Dedifferentiated amniotic fluid mesenchymal stem cell (primary cell): ENCODE data around the gene NMBR.
"Not testable (repeated sequence)": the region's sequence is repeated elsewhere in the genome, so short reads cannot be mapped to it uniquely, and the experiment has no call there.

Source experiments
- DNase-seq: peaks from one replicate; pipeline ENCODE4 v3.0.0-alpha.2; 2016; ENCODE audit errors: extremely low spot score

The NMBR gene

DNA sequence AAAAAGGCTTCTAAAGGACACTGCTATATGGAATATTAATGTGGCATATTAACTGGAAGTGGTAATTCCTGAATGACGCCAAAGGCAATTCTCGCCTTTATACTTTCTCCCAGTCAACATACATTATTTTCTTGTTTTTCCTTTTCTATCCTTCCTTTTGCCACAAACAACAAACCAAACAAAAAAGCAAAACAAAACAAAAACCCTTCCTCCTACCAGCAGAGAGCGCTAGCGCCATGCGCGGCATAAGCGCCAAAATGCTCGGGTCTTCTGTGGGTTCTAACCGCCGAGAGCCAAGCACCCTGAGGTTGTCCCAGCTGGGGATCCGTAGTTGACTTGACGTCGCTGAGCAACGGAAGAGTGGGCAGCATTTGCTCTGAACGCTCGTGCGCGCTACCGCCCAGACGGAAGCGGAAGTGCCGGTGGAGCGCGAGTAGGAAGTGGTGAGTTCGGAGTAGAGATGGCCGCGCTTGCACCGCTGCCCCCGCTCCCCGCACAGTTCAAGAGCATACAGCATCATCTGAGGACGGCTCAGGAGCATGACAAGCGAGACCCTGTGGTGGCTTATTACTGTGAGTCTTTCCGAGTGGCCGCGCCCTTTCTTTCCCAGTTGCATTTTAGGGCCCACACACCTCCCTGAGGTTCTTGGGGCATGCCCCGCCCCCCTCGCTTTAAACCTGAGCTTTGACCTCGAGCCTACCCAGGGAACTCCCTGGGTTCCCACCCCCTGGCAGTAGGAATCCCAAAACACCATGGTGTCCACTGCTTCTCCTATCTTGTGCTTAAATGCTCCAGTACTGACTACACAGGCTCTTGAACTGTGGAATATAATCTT lies at the start of gene NMBR, which contains the start of gene VTA1:
Gene NMBR, minus strand, starts transcription at position 295 of the 835 bp plus-strand sequence. CDS start 58,464 bp downstream, outside the sequence.
Gene VTA1, plus strand, starts transcription at position 436 of the 835 bp plus-strand sequence. Its CDS starts 25 bp downstream, at position 461.
- peak; percentile 100 for DNase-seq

DNA sequence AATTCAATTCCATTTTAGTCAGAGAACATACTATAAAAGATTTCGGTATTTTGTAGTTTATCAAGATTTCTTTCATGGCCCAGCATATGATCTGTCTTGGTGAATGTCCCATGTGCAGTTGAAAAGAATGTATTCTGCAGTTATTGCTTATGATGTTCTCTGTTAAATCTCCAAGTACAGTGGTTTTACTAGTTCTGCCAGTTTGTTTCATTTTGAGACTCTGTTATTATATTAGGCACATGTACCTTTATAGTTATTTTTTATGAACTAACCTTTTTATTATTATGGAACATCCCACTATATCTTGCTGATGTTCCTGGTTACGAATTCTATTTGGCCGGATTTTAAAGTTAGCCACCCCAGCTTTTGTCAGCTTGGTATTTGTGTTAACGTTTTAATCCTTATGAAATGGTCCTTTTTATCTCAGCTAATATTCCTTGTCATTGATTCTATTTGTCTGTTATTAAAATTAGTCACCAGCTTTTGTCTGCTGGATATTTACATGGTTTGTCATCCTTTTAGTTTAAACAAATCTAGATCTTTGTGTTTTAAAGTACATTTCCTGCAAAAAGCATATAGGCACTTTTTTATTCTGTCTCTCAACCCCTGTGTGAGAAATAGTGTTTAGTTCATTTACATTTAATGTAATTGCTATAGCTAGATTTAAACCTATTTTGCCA lies 49.1 kb upstream of the NMBR start:
- DNase-seq, result no peak

DNA sequence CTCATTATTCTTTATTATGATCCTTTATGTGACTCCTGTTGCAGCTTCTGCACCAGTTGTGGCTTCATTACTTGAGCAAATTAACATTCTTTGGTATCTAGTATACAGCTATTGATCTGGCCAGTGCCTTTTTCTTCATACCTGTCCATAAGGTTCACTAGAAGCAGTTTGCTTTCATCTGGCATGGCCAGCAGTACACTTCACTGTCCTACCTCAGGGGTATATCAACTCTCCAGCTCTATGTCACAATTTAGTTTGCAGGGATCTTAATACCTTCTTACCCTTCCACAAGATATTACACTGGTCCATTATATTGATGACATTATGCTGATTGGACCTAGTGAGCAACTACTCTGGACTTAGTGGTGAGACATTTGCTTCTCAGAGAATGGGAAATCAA lies 46.7 kb upstream of the NMBR start:
- no peak for DNase-seq

DNA sequence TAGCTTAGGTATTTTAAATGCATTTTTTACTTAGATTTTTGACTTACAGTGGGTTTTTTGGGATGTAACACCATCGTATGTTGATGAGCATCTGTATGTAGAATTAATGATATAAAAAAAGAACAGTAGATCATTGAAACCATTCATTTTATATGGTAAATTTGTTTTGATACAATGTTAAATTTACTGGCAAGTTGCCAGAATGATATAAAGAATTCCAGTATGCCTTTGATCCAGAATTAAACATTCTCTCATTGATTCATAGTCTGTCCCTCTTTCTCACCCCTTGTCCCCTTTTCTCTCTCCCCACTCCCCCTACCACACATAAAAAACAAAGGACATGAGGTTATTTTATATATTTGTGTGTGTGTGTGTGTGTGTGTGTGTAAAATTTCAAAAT lies 45.4 kb upstream of the NMBR start:
- DNase-seq, result no peak

DNA sequence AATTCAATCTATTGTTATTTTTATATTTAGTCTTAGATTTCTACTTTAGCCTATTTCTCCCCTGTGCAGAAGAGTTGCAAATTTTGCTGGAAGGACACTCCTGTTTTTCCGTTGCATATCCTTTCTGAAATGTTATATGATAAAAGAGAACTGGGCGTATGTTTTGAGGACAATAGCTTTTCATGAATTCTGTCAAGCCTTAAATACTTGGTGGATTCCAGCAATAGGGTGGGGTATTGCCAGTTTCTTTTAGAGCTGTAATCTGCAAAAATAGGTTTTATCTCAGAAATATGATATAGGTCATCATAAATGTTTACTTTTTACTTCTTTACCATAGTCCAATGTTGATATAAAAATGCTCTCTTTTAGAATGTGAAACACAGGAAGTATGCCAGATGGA lies 42.1 kb upstream of the NMBR start:
- DNase-seq, result no peak

DNA sequence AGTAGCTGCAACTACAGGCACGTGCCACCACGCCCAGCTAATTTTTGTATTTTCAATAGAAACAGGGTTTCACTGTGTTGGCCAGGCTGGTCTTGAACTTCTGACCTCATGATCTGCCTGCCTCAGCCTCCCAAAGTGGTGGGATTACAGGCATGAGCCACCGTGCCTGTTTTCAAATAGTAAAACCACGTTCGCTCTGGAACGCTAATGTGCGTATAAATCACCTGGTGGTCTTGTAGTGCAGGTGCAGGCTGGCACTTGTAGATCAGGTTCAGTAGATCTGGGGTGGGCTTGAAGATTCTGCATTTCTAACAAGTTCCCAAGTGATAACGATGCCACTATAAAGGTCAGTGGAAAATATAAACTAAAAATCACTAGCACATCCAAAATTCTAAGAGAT lies 41.4 kb upstream of the NMBR start:
- not testable (repeated sequence) for DNase-seq

DNA sequence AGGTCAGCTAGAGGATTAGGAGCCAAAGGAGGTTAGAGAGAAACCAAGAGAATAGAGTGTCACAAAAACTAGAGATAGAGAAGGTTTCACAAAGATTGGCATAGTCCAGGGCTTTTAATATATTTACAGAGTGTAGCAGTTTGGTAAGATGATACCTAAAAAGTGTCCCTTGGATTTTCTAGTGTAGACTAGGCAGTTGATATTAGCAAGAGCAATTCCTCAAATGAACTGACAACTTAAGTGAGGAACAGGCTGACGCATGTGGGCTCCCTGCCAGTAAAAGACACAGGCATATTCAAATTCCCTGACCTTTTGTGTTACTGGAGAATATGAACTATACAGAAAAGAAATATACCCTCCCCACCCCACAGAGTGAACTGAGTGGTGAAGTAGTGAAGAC lies 40.3 kb upstream of the NMBR start:
- DNase-seq, result no peak

DNA sequence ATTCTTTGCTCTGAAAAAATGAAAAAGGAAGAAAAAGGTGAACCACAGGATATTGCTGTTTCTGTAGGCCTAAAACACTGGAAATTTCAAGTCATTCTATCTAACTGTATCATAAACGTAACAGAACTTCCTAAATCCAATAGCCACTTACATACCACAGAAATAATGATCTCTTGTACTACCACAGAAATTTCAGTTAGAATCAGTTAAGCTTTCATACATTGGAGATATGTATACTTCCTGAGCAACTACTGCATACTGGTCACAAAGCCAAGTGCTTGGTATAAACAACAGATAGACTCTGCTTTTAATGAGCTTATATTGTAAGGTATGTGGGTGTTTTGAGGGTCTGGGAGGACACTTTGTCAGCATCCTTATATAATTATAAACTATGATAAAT lies 38.7 kb upstream of the NMBR start:
- DNase-seq, result no peak

- DNase-seq, result no peak
Measured at GRCh38 chr6:142184307-142184706, 37.4 kb upstream of the NMBR start.

- no peak for DNase-seq
Measured at GRCh38 chr6:142183351-142183750, 36.4 kb upstream of the NMBR start.

- no peak for DNase-seq
Measured at GRCh38 chr6:142182004-142182403, 35.1 kb upstream of the NMBR start.

GRCh38 chr6:142178129-142178528 lies 31.2 kb upstream of the NMBR start:
- no peak for DNase-seq

- DNase-seq, result no peak
Measured at GRCh38 chr6:142174703-142175102, 27.8 kb upstream of the NMBR start.

DNA sequence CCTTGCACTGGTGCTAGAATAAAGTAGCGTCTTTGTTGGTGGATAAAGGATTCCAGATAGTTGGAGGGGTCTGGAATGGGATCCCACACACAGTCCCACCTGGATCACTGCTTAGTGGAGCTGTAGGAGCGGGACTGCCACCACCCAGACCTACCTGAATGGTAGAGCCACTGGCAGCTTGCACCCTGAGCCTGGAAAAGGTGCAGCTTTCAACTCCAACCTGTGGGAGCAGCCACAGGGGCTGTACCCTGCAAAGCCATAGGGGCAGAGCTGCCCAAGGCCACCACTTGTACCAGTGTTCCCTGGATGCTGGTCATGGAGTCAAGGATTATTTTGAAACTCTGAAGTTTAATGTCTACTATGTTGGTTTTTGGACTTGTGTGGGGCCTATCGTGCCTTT lies 27.1 kb upstream of the NMBR start:
- no peak for DNase-seq

- no peak for DNase-seq
Measured at GRCh38 chr6:142172758-142173157, 25.8 kb upstream of the NMBR start.

DNA sequence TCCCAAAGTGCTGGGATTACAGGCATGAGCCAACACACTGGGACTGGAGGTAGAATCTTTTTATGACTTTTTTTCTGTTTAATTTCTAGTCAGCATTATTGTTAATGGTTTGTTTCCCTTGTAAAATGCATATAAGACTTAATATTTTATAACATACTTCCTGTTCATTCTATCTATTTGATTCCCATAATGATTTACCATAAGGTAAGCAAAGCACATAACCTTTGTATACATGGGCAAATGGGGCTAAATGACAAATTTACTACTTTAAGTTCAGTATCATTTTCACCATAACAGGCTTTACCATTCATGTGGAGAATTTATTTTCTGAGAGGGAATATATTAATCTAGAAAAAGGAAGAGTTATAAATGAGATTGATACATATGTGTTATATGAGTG lies 24.4 kb upstream of the NMBR start:
- no peak for DNase-seq

- DNase-seq, result no peak
Measured at GRCh38 chr6:142167486-142167885, 20.6 kb upstream of the NMBR start.

DNA sequence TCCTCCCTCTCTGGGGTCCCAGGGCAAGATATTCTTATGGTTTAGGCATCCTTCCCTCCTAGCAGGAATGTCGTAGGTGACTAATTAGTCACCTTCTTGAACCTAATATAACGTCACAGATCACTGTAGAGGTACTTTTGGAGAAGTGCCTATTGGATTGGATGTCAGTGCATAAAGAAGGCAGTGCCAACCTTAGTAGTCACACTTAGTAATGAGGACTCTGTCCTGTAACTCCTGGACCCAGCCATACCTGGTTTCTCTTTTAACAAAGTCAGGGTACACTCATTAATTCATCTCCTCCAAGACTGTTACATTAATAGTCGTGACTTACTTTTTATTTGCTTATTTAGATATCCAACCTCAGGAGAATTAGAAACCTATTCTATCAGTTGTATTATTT lies 20.1 kb upstream of the NMBR start:
- DNase-seq, result no peak

- no peak for DNase-seq
Measured at GRCh38 chr6:142165227-142165626, 18.3 kb upstream of the NMBR start.

- DNase-seq, result no peak
Measured at GRCh38 chr6:142162780-142163179, 15.9 kb upstream of the NMBR start.

DNA sequence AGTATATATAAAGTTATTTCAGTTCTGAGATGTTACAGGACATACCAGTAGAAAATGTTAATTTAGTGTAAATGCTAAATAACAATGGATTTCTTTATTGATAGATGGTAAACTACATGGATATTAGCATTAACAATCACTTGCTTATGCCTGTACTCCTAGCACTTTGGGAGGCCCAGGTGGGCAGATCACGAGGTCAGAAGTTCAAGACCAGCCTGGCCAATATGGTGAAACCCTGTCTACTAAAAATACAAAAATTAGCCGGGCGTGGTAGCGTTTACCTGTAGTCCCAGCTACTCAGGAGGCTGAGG lies 9.8 kb upstream of the NMBR start:
- DNase-seq, result not testable (repeated sequence)

DNA sequence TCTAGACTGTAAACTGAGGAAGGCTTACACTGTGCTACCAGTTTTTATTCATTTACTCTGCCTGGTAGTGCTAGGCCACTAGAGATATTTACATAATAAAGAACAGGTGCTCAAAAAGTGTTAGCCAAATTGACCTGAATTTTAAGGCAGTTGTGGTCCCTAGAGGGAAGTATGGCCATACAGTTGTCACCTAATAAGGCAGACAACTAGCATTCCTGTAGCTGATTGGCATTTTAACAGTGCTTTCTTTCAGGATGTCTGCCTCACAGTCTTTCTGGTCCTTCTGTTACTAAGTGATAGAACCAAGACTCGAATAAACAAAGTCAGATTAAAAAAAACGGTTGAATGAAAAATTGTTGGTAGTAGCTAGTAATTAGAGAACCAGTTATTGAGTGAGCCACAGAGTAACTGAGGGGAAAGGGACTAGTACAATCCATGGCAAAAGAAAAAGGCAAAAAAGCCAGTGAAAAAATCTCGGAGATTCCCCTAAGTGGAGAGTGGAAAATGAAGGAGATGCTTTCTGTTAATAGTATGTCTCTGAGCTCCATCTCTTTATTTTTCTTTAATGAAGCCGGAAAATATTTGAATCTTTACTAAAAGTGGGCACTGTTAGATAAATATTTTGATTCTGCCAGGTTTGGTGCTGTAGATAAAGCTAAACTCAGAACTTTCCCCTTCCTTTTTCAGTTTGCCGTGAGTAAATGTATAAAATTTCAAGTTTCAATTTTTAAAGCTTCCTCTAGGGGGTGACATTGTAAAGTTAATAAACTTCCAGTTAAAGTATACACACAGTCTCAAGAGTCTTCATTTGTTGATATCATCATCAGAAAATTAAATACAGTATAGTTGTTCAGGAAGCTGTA lies 9.2 kb upstream of the NMBR start:
- DNase-seq, result peak; percentile 43
